ENCODE data around the gene IPO8.
"Not testable (repeated sequence)": the region's sequence is repeated elsewhere in the genome, so short reads cannot be mapped to it uniquely, and the experiment has no call there.

The IPO8 gene

GRCh38 chr12:30687265-30687986, 8.2 kb downstream of the IPO8 start:
- no peak for FAIRE-seq

- FAIRE-seq = no peak
Measured at GRCh38 chr12:30679241-30679640, 16.4 kb downstream of the IPO8 start.

GRCh38 chr12:30678221-30678620, 17.4 kb downstream of the IPO8 start:
- FAIRE-seq = no peak

GRCh38 chr12:30661210-30661609, 34.5 kb downstream of the IPO8 start:
- FAIRE-seq = no peak

- FAIRE-seq = no peak
Measured at GRCh38 chr12:30652034-30652696, 43.5 kb downstream of the IPO8 start.

- peak; percentile 79 for FAIRE-seq
Measured at GRCh38 chr12:30646821-30647220, 48.8 kb downstream of the IPO8 start.

- FAIRE-seq = no peak
Measured at GRCh38 chr12:30643366-30643765, 52.3 kb downstream of the IPO8 start.

GRCh38 chr12:30640392-30640791, 55.3 kb downstream of the IPO8 start:
- peak; percentile 84 for FAIRE-seq

GRCh38 chr12:30635385-30635784, 60.3 kb downstream of the IPO8 start:
- FAIRE-seq = no peak

- FAIRE-seq = no peak
Measured at GRCh38 chr12:30631740-30632139, 63.9 kb downstream of the IPO8 start.

- FAIRE-seq = no peak
Measured at GRCh38 chr12:30630979-30631285, 64.7 kb downstream of the IPO8 start.

GRCh38 chr12:30630076-30630978, 65.3 kb downstream of the IPO8 start:
- no peak for FAIRE-seq

GRCh38 chr12:30626847-30627246, 68.8 kb downstream of the IPO8 start:
- no peak for FAIRE-seq

GRCh38 chr12:30624009-30624408, 71.7 kb downstream of the IPO8 start:
- FAIRE-seq = no peak

- no peak for FAIRE-seq
Measured at GRCh38 chr12:30622509-30622908, 73.2 kb downstream of the IPO8 start.

- FAIRE-seq = not testable (repeated sequence)
Measured at GRCh38 chr12:30621663-30622241, 73.9 kb downstream of the IPO8 start.

GRCh38 chr12:30617346-30618016, 78.2 kb downstream of the IPO8 start:
- no peak for FAIRE-seq

GRCh38 chr12:30614031-30614430, 81.6 kb downstream of the IPO8 start:
- FAIRE-seq = no peak

GRCh38 chr12:30613119-30613830, 82.4 kb downstream of the IPO8 start:
- FAIRE-seq = peak; percentile 38

- no peak for FAIRE-seq
Measured at GRCh38 chr12:30610718-30611117, 85.0 kb downstream of the IPO8 start.

- not testable (repeated sequence) for FAIRE-seq
Measured at GRCh38 chr12:30609819-30610218, 85.8 kb downstream of the IPO8 start.

GRCh38 chr12:30604302-30604701, 91.4 kb downstream of the IPO8 start:
- FAIRE-seq = not testable (repeated sequence)
